ENCODE results near the gene PACSIN3. TPM values are rescaled to one million over a fixed set of nuclear protein-coding genes. Genes with fewer than 3 reads are reported as not detected.
"Not testable (repeated sequence)": the region's sequence is repeated elsewhere in the genome, so short reads cannot be mapped to it uniquely, and the experiment has no call there.

The PACSIN3 gene
- total and polyA plus RNA-seq, 2 donors (not counting 3 experiments of a cell fraction or from before 2014, with no cell fraction given), result 15.2 to 27.2 TPM

- Histone ChIP-seq H3K36me3 (ENCODE audit: control insufficient read depth in 2 of 2, extremely low read depth in 1 of 2, insufficient read depth in 2 of 2, low read length in 2 of 2) (no peaks in the 10 kb centered on the region), H3K4me1 (ENCODE audit: control insufficient read depth, extremely low read depth, insufficient read depth, low read length) (no peaks in the 10 kb centered on the region), H4K20me1 (replicated peaks; ENCODE audit: control insufficient read depth, extremely low read depth, insufficient read depth, low read length) (no peaks in the 10 kb centered on the region), H3K27ac (ENCODE audit: insufficient read depth, low read depth, low read length) (no peak overlapping the region), H3K79me2 (ENCODE audit: control insufficient read depth, insufficient read depth, low read length) (no peaks in the 10 kb centered on the region), H3K9me3 (replicated peaks; ENCODE audit: control insufficient read depth, insufficient read depth, low read length) (no peaks in the 10 kb centered on the region), H3K4me3 (replicated peaks in 1 of 3; ENCODE audit: insufficient read depth in 1 of 3, low read depth in 1 of 3, low read length in 3 of 3) (no peak overlapping the region), H3K27me3 (ENCODE audit: control insufficient read depth in 2 of 2, insufficient read depth in 2 of 2, low read length in 2 of 2) (peaks cover 0 to 6% of the 10 kb centered on the region in 2 experiments), H3K4me2 (ENCODE audit: insufficient read depth, low read length) (no peak overlapping the region), H3K9me1 (replicated peaks; ENCODE audit: control insufficient read depth, extremely low read depth, insufficient read depth, low read length) (no peaks in the 10 kb centered on the region), H2AFZ (ENCODE audit: low read depth, low read length) (no peak overlapping the region), H3K9ac (replicated peaks; ENCODE audit: extremely low read depth, insufficient read depth, low read length) (no peak overlapping the region)
- intact Hi-C loops (cut with micrococcal nuclease) (no loop called here), dilution Hi-C loops (cut with MboI; ENCODE audit: extremely low pct_ligation_motif_present, low sequenced_read_pairs) (no loop called here)
- FAIRE-seq (no peak), DNase-seq (ENCODE audit: low read depth, low spot score) (no peak)
- ChIA-PET CTCF (interaction anchor here (1.0 to 2.5 kb wide), 2 partner anchors 20 to 52 kb away, joined by 3 to 5 read pairs; no protein-coding TSS in a partner anchor), POLR2A (interaction anchor here (0.6 kb wide), 1 partner anchor 14 kb away, joined by 3 read pairs; no protein-coding TSS in a partner anchor)
- no peak for TF ChIP-seq FOS (IDR thresholded peaks at IDR 0.05; ENCODE audit: borderline replicate concordance, insufficient read depth, low read length)
- TF ChIP-seq JUN (IDR thresholded peaks at IDR 0.05; ENCODE audit: borderline replicate concordance, insufficient read depth, insufficient read length, low read depth), result no peak
- TF ChIP-seq GATA2 (IDR thresholded peaks at IDR 0.05; ENCODE audit: insufficient read depth, insufficient read length, low read depth, low read length), result no peak
- no peak for TF ChIP-seq POLR2AphosphoS5 (IDR thresholded peaks at IDR 0.05; ENCODE audit: insufficient read depth, low read depth, low read length)
- TF ChIP-seq POLR2A (IDR thresholded peaks at IDR 0.05; ENCODE audit: low read depth, low read length), result no peak
- no peak for TF ChIP-seq MAX (IDR thresholded peaks at IDR 0.05; ENCODE audit: insufficient read depth, insufficient read length)
- TF ChIP-seq EZH2 (IDR thresholded peaks at IDR 0.05; ENCODE audit: borderline replicate concordance, low read depth, low read length, severe bottlenecking), result no peak
- TF ChIP-seq, protein P1, sequence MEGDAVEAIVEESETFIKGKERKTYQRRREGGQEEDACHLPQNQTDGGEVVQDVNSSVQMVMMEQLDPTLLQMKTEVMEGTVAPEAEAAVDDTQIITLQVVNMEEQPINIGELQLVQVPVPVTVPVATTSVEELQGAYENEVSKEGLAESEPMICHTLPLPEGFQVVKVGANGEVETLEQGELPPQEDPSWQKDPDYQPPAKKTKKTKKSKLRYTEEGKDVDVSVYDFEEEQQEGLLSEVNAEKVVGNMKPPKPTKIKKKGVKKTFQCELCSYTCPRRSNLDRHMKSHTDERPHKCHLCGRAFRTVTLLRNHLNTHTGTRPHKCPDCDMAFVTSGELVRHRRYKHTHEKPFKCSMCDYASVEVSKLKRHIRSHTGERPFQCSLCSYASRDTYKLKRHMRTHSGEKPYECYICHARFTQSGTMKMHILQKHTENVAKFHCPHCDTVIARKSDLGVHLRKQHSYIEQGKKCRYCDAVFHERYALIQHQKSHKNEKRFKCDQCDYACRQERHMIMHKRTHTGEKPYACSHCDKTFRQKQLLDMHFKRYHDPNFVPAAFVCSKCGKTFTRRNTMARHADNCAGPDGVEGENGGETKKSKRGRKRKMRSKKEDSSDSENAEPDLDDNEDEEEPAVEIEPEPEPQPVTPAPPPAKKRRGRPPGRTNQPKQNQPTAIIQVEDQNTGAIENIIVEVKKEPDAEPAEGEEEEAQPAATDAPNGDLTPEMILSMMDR (IDR thresholded peaks at IDR 0.05; ENCODE audit: extremely low read depth in 1 of 2, insufficient read depth in 1 of 2, low read depth in 1 of 2, low read length in 2 of 2), result no peak
- no peak for TF ChIP-seq MYC (IDR thresholded peaks at IDR 0.05; ENCODE audit: low read depth, low read length)
- BruUV-seq (replicated peaks), result no TSS peak
Observed at GRCh38 chr11:47207459-47207858, 21.2 kb upstream of the PACSIN3 start.

DNA sequence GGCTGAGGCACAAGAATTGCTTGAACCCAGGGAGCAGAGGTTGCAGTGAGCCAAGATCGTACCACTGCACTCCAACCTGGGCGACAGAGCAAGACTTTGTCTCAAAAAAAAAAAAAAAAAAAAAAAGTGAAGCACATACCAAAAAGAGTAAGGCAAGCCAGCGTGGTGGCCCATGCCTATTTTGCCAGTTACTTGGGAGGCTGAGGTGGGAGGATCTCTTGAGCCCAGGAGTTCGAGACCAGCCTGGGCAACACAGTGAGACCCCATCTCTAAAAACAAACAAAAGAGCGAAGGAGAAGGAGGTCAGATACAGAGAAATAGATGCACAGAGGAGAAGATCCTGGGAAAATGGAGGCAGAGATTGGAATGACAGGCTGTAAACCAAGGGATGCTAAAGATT is 20.3 kb upstream of the PACSIN3 start:
- H3K4me1 ChIP-seq (ENCODE audit: control insufficient read depth, extremely low read depth, insufficient read depth, low read length); dilution Hi-C loops (cut with MboI; ENCODE audit: extremely low pct_ligation_motif_present, low sequenced_read_pairs); H3K9ac ChIP-seq (replicated peaks; ENCODE audit: extremely low read depth, insufficient read depth, low read length); FAIRE-seq; H3K9me1 ChIP-seq (replicated peaks; ENCODE audit: control insufficient read depth, extremely low read depth, insufficient read depth, low read length); H3K4me2 ChIP-seq (ENCODE audit: insufficient read depth, low read length); intact Hi-C loops (cut with micrococcal nuclease); H2AFZ ChIP-seq (ENCODE audit: low read depth, low read length); H3K9me3 ChIP-seq (replicated peaks; ENCODE audit: control insufficient read depth, insufficient read depth, low read length); H4K20me1 ChIP-seq (replicated peaks; ENCODE audit: control insufficient read depth, extremely low read depth, insufficient read depth, low read length); H3K27ac ChIP-seq (ENCODE audit: insufficient read depth, low read depth, low read length); H3K4me3 ChIP-seq (replicated peaks in 1 of 3; ENCODE audit: insufficient read depth in 1 of 3, low read depth in 1 of 3, low read length in 3 of 3); H3K79me2 ChIP-seq (ENCODE audit: control insufficient read depth, insufficient read depth, low read length); DNase-seq (ENCODE audit: low read depth, low spot score); BruUV-seq (replicated peaks); POLR2A ChIA-PET; H3K36me3 ChIP-seq (ENCODE audit: control insufficient read depth in 2 of 2, extremely low read depth in 1 of 2, insufficient read depth in 2 of 2, low read length in 2 of 2): not testable (repeated sequence)
- CTCF ChIA-PET, result interaction anchor here (0.7 to 2.5 kb wide), 2 partner anchors 19 to 792 kb away, joined by 4 to 5 read pairs; no protein-coding TSS in a partner anchor
- H3K27me3 ChIP-seq (ENCODE audit: control insufficient read depth in 2 of 2, insufficient read depth in 2 of 2, low read length in 2 of 2), result peaks cover 0 to 12% of the 10 kb centered on the region in 2 experiments

All from endothelial cell of umbilical vein (primary cell).